Transverse colon (tissue), 4 donors: Measurements from ENCODE around the gene CYRIA. TPM values are rescaled to one million over a fixed set of nuclear protein-coding genes. Genes with fewer than 3 reads are reported as not detected.

Source experiments
- DNase-seq: peaks from one replicate; pipeline ENCODE4 v3.0.0-alpha.2; 2019
- H3K27ac ChIP-seq, 4 donors: fragments of 200-600 bp; sonication (generic); 2 replicates each; pipeline ENCODE4 v1.5.1; 2016 to 2018; ENCODE audit warnings: inconsistent platforms in 4 of 4
- H3K27me3 ChIP-seq: fragments of 200-600 bp; sonication (generic); 2 replicates; pipeline ENCODE4 v1.5.1; 2017; ENCODE audit warnings: inconsistent platforms
- H3K36me3 ChIP-seq, 4 donors: fragments of 200-600 bp; sonication (generic); 2 replicates each; pipeline ENCODE4 v1.5.1; 2017 to 2019; ENCODE audit warnings: inconsistent platforms in 4 of 4
- H3K4me1 ChIP-seq, 4 donors: fragments of 200-600 bp; sonication (generic); 2 replicates each; pipeline ENCODE4 v1.5.1; 2017 to 2020; ENCODE audit warnings: inconsistent platforms in 4 of 4
- H3K4me3 ChIP-seq, 4 donors: fragments of 200-600 bp; sonication (generic); 1 replicate in 1 of 4; 2 replicates in 3 of 4; pipeline versions ENCODE4 v1.5.1 to v1.6.1; 2017 to 2019; ENCODE audit warnings: inconsistent platforms in 4 of 4
- H3K9me3 ChIP-seq, 2 donors: fragments of 200-600 bp; sonication (generic); 2 replicates each; pipeline ENCODE4 v1.5.1; 2017 to 2019; ENCODE audit warnings: inconsistent platforms in 2 of 2
- EP300 ChIP-seq: sonication (generic); formaldehyde crosslinking; IDR thresholded peaks from one replicate; pipeline ENCODE4 v1.6.1; 2017; ENCODE audit warnings: antibody characterized with exemption, low read depth
- POLR2A ChIP-seq: fragments of 450-650 bp; IDR thresholded peaks from one replicate; pipeline ENCODE4 v1.6.1; 2016; ENCODE audit warnings: antibody characterized with exemption, mild to moderate bottlenecking, moderate library complexity
- POLR2AphosphoS5 ChIP-seq, 3 donors: sonication (generic); formaldehyde crosslinking; IDR thresholded peaks; one replicate each; pipeline ENCODE4 v1.6.1; 2016; ENCODE audit warnings: antibody characterized with exemption in 3 of 3
- WGBS, 2 donors: methylation state at CpG; one replicate each; pipeline ENCODE4 v1.1.5; 2018; ENCODE audit warnings: low coverage in 1 of 2; 5-methylcytosine and 5-hydroxymethylcytosine counted together
- in situ Hi-C, 4 donors: fragments of 200-750 bp; cut with MboI; loops; one replicate each; pipeline versions ENCODE4 v1.15.0 to v1.15.1; 2017; ENCODE audit warnings: low sequenced_read_pairs in 3 of 4, low pct_ligation_motif_present in 1 of 4, low pct_unique_long_range_greater_than_20kb in 1 of 4
- intact Hi-C: fragments of 100-400 bp; cut with DNase I; formaldehyde crosslinking; loops from one replicate; pipeline ENCODE4 v1.15.1; 2023; ENCODE audit warnings: low total_unique reads
- total RNA-seq, 4 donors: library from RNA; depleted of rRNA; stranded (reverse); fragments of >200 nt; gene quantifications; one replicate each; pipeline ENCODE4 v1.1.0, GENCODE V29; 2016
- TF ChIP-seq, protein P1 (sequence below), 5 experiments: fragments of 200-600 bp in 3 of 5; fragments of 450-650 bp in 2 of 5; sonication (generic) in 3 of 5; IDR thresholded peaks; 1 replicate in 2 of 5; 2 replicates in 3 of 5; pipeline ENCODE4 v1.5.1; 2016 to 2017; ENCODE audit warnings: antibody characterized with exemption in 5 of 5, inconsistent platforms in 3 of 5, mild to moderate bottlenecking in 2 of 5, moderate library complexity in 1 of 5

CYRIA gene
- total RNA-seq, 4 donors from 2014 or later: 0.20 to 8.4 (median 2.6) TPM

DNA sequence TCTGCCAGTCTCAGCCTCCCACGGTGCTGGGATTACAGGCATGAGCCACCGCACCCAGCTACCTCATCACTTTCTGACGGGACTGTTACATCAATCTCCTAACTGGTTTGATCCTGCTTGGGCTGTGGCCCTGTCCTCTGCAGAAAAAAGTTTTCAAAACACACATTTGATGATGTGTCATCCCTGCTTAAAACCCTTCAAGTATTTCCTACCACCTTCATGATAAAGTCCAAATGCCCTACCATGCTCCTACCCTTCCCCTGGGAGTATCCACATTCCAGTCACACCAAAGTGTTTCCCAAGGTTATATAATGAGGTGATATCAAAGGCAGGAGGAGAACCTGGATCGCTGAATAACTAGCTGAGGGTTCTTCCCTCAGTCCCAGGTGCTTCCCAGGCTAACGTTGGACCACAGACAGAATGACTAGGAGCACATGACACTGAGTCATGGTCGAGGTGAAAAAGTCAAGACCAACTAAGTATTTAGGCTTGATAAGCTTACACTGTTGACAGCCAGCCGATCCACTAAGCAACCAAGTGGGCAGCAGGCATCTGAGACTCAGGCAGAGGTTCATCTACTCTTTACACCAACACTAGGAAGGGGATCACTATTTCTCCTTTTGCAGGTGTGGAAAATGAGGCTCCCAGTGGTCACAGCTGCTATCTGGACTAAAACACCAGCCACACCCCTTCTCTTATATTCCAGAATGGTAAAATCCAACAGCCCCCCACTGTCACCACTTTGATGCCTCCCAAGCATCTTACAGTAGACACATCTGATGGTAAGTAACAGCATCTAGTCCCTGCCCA, 31.8 kb downstream of the CYRIA start:
- in situ Hi-C loops: no loop called here
- H3K4me3 ChIP-seq: no peak overlapping the region
- intact Hi-C loops: no loop called here
- no peaks in the 10 kb centered on the region for H3K36me3 ChIP-seq
- DNase-seq: no peak
- H3K27ac ChIP-seq: no peak overlapping the region
- no peaks in the 10 kb centered on the region for H3K4me1 ChIP-seq
- TF ChIP-seq, protein P1, sequence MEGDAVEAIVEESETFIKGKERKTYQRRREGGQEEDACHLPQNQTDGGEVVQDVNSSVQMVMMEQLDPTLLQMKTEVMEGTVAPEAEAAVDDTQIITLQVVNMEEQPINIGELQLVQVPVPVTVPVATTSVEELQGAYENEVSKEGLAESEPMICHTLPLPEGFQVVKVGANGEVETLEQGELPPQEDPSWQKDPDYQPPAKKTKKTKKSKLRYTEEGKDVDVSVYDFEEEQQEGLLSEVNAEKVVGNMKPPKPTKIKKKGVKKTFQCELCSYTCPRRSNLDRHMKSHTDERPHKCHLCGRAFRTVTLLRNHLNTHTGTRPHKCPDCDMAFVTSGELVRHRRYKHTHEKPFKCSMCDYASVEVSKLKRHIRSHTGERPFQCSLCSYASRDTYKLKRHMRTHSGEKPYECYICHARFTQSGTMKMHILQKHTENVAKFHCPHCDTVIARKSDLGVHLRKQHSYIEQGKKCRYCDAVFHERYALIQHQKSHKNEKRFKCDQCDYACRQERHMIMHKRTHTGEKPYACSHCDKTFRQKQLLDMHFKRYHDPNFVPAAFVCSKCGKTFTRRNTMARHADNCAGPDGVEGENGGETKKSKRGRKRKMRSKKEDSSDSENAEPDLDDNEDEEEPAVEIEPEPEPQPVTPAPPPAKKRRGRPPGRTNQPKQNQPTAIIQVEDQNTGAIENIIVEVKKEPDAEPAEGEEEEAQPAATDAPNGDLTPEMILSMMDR (IDR thresholded peaks at IDR 0.05): no peak
- TF ChIP-seq EP300 (no peak), POLR2A (no peak), POLR2AphosphoS5 (IDR thresholded peaks at IDR 0.05) (no peak)
- no peaks in the 10 kb centered on the region for H3K9me3 ChIP-seq
- WGBS, 2 donors: 80% methylated on average over 6 of the region's 7 CpGs; no CpG with 5 or more reads in 1 of the 2 donors
- no peaks in the 10 kb centered on the region for H3K27me3 ChIP-seq

DNA sequence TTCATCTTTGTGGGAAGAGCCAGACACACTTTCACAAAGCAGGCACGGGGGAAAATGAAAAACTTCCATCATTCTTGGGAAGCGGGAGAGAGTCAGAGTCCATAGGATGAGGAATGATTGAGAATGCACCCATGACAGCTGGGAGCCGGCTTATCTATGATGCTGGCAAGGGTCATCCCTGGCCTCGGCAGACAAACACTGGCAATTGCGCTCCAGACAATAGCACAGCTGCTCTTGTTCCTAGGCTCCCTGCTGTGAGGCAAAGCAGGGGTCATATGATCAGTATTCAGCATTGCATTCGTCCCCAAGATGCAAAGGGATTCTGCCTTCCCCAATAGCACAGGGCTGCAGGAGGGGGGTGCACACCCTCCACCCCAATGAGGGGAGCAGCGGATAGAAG, 33.0 kb downstream of the CYRIA start:
- DNase-seq: no peak
- Histone ChIP-seq H3K4me1 (peaks cover 0 to 2% (median 0%) of the 10 kb centered on the region in 4 donors), H3K27me3 (no peaks in the 10 kb centered on the region), H3K4me3 (no peak overlapping the region), H3K27ac (no peak overlapping the region), H3K36me3 (no peaks in the 10 kb centered on the region), H3K9me3 (no peaks in the 10 kb centered on the region)
- 65% methylated on average over 7 of the region's 7 CpGs; no CpG with 5 or more reads in 1 of the 2 donors for WGBS, 2 donors
- intact Hi-C loops (no loop called here), in situ Hi-C loops (no loop called here)
- TF ChIP-seq, protein P1 (IDR thresholded peaks at IDR 0.05): no peak
- TF ChIP-seq EP300: no peak
- no peak for TF ChIP-seq POLR2A
- no peak for TF ChIP-seq POLR2AphosphoS5 (IDR thresholded peaks at IDR 0.05)

DNA sequence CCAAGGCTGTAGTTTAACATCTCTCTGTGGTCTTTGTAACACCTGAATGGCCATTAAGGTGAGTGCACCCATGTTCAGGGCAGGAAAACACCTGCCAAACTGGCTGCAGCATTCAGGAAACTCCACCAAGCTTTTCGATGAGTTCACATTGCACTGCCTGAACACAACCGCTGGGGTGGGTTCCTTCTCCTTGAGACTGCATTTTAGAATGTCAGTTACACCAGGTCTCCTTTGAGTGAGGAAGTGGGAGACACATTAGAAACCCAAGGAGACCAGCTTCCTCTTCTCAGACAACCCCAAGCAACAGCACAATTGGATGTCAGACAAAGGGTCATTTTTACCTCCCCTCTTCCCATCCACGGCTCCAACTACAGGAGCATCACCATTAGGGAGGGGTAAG, 35.2 kb downstream of the CYRIA start:
- H3K4me3 ChIP-seq: no peak overlapping the region
- in situ Hi-C loops (no loop called here), intact Hi-C loops (no loop called here)
- no peaks in the 10 kb centered on the region for H3K36me3 ChIP-seq
- peaks cover 0 to 22% (median 7%) of the 10 kb centered on the region in 4 donors for H3K4me1 ChIP-seq
- no peaks in the 10 kb centered on the region for H3K27me3 ChIP-seq
- H3K9me3 ChIP-seq: no peaks in the 10 kb centered on the region
- H3K27ac ChIP-seq: no peak overlapping the region
- WGBS, 2 donors: 79% methylated on average over 3 of the region's 3 CpGs; no CpG with 5 or more reads in 1 of the 2 donors
- no peak for DNase-seq
- TF ChIP-seq, protein P1 (IDR thresholded peaks at IDR 0.05): no peak
- TF ChIP-seq EP300: no peak
- no peak for TF ChIP-seq POLR2AphosphoS5 (IDR thresholded peaks at IDR 0.05)
- no peak for TF ChIP-seq POLR2A

DNA sequence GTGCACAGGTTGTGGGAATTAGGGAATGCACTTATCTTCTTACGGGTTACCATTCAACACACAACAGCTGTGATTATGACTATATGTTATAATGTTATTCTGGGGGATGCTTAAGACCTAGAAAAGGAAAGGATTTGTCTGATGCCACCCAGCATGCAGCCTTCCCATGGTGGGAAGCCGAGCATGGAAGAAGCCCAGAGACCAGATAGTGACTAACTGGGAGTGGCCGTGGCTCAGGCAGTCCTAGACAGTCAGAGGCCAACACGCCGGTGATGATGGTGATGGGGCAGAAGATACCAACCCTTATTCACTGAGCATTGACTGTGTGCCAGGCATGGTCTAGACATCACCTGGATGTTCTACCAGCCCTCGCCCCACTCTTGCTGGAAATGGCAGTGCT, 35.9 kb downstream of the CYRIA start:
- Histone ChIP-seq H3K36me3 (no peaks in the 10 kb centered on the region), H3K9me3 (no peaks in the 10 kb centered on the region), H3K4me1 (peaks cover 0 to 29% (median 9%) of the 10 kb centered on the region in 4 donors), H3K27ac (no peak overlapping the region), H3K27me3 (no peaks in the 10 kb centered on the region), H3K4me3 (no peak overlapping the region)
- in situ Hi-C loops: loop anchor here in 1 of 4 donors (10.0 kb wide), 1 partner anchor 125 kb away; no protein-coding TSS in a partner anchor
- intact Hi-C loops: loop anchor here (5.0 kb wide), 1 partner anchor 118 kb away; no protein-coding TSS in a partner anchor
- TF ChIP-seq POLR2A: no peak
- no peak for TF ChIP-seq EP300
- TF ChIP-seq, protein P1 (IDR thresholded peaks at IDR 0.05): no peak
- no peak for TF ChIP-seq POLR2AphosphoS5 (IDR thresholded peaks at IDR 0.05)
- 86 to 92% methylated on average over 1 to 6 of the region's 6 CpGs for WGBS, 2 donors
- DNase-seq: no peak
